Mesothelial cell of epicardium (in vitro differentiated cells): ENCODE data around the gene TAPBPL. TPM values are rescaled to one million over a fixed set of nuclear protein-coding genes. Genes with fewer than 3 reads are reported as not detected.
A peak's percentile ranks its signal among the peaks of the same experiment; 100 is the strongest.
"Not testable (repeated sequence)": the region's sequence is repeated elsewhere in the genome, so short reads cannot be mapped to it uniquely, and the experiment has no call there.

Experiments used
- DNase-seq, 2 experiments: peaks; one replicate each; pipeline ENCODE4 v3.0.0; 2021; ENCODE audit warnings: low spot score in 2 of 2; ENCODE audit not compliant: unreplicated experiment in 2 of 2
- H3K27ac Mint-ChIP-seq: 2 replicates; pipeline ENCODE4 v1.8.0; 2021; ENCODE audit warnings: mixed read lengths
- H3K27me3 Mint-ChIP-seq: 2 replicates; pipeline ENCODE4 v1.8.0; 2021; ENCODE audit warnings: low read depth, mixed read lengths
- H3K36me3 Mint-ChIP-seq: 2 replicates; pipeline ENCODE4 v1.8.0; 2021; ENCODE audit warnings: mixed read lengths
- H3K4me1 Mint-ChIP-seq: 2 replicates; pipeline ENCODE4 v1.8.0; 2021; ENCODE audit warnings: mixed read lengths
- H3K4me3 Mint-ChIP-seq: 2 replicates; pipeline ENCODE4 v1.8.0; 2021; ENCODE audit warnings: mild to moderate bottlenecking, moderate library complexity, mixed read lengths
- H3K9me3 Mint-ChIP-seq: 2 replicates; pipeline ENCODE4 v1.8.0; 2021; ENCODE audit warnings: mixed read lengths
- CTCF ChIP-seq: fragments of 200-600 bp; sonication (generic); IDR thresholded peaks from one replicate; pipeline ENCODE4 v1.5.0; 2021; ENCODE audit warnings: antibody characterized with exemption; ENCODE audit not compliant: unreplicated experiment
- total RNA-seq: library from RNA; stranded (reverse); gene quantifications from 3 replicates; pipeline ENCODE4 v1.2.1, GENCODE V29; 2021

The TAPBPL gene
- total RNA-seq, 1 donor from 2014 or later: 2.6 TPM

DNA sequence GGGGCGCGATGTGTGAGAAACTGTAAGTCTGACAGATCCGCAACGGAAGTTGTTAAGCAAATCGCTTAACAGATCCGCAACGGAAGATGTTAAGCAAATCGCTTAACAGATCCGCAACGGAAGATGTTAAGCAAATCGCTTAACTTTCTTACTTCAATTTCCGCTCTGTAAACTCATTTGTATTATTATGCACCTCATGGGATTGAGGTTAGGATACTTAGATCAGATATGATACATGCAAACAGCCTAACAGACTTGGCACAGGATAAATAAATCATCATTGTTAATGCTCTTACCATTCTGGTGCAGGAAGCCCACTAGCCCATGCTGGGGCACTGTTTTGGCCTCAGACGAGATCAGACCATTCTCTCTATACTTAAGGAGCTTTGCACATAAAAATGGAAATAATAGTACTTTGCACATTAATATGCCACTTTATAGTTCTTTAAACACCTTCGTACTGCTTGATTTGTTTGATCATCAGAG is 42.5 kb downstream of the TAPBPL start:
- H3K27ac Mint-ChIP-seq: peak overlapping the region; percentile 96
- H3K9me3 Mint-ChIP-seq: no peaks in the 10 kb centered on the region
- DNase-seq: no peak
- peaks cover 24% of the 10 kb centered on the region for H3K4me1 Mint-ChIP-seq
- no peak for TF ChIP-seq CTCF
- peak overlapping the region; percentile 90 for H3K4me3 Mint-ChIP-seq
- peaks cover 10% of the 10 kb centered on the region for H3K36me3 Mint-ChIP-seq
- H3K27me3 Mint-ChIP-seq: no peaks in the 10 kb centered on the region

DNA sequence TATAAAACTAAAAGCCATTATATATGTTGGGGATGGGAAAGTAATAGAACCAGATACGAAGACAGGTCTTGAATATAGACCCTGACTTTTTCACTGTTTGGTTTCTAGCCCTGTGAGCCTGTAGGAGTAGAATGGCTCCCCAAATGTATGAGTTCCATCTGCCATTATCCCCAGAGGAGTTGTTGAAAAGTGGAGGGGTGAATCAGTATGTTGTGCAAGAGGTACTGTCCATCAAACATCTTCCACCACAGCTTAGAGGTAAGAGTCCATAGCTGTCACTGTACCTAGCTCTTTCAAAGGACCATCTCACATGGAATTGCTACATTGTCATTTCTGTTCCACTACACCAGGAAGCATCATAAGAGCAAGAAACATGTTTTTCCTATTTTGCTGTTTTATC is 43.1 kb downstream of the TAPBPL start:
- no peaks in the 10 kb centered on the region for H3K27me3 Mint-ChIP-seq
- no peaks in the 10 kb centered on the region for H3K9me3 Mint-ChIP-seq
- H3K4me1 Mint-ChIP-seq: peaks cover 24% of the 10 kb centered on the region
- no peak for TF ChIP-seq CTCF
- H3K36me3 Mint-ChIP-seq: peaks cover 11% of the 10 kb centered on the region
- no peak overlapping the region for H3K27ac Mint-ChIP-seq
- H3K4me3 Mint-ChIP-seq: peak overlapping the region; percentile 90
- DNase-seq: no peak

DNA sequence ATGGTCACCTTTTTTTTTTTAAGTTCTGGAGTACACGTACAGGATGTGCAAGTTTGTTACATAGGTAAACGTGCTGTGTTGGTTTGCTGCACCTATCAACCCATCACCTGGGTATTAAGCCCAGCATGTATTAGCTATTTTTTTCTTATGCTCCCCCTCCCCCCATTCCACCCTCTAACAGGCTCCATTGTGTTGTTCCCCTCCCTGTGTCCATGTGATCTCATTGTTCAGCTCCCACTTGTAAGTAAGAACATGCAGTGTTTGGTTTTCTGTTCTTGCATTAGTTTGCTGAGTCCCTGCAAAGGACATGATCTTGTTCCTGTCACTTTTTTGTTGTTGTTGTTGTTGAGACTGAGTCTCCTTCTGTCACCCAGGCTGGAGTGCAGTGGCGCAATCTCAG is 45.4 kb downstream of the TAPBPL start:
- H3K9me3 Mint-ChIP-seq, DNase-seq, H3K27me3 Mint-ChIP-seq, H3K4me3 Mint-ChIP-seq: not testable (repeated sequence)
- H3K36me3 Mint-ChIP-seq: peaks cover 11% of the 10 kb centered on the region
- H3K27ac Mint-ChIP-seq: peak overlapping the region; percentile 17
- H3K4me1 Mint-ChIP-seq: peaks cover 20% of the 10 kb centered on the region

GRCh38 chr12:6500466-6500865 is 48.6 kb downstream of the TAPBPL start:
- Mint-ChIP-seq H3K27me3 (no peaks in the 10 kb centered on the region), H3K4me1 (peaks cover 1% of the 10 kb centered on the region), H3K9me3 (no peaks in the 10 kb centered on the region), H3K36me3 (peaks cover 20% of the 10 kb centered on the region), H3K27ac (no peak overlapping the region), H3K4me3 (no peak overlapping the region)
- DNase-seq: no peak
- no peak for TF ChIP-seq CTCF

GRCh38 chr12:6507102-6507998 is 55.5 kb downstream of the TAPBPL start:
- Mint-ChIP-seq H3K27ac (peak overlapping the region; percentile 97), H3K4me3 (no peak overlapping the region), H3K9me3 (no peaks in the 10 kb centered on the region), H3K36me3 (peaks cover 40% of the 10 kb centered on the region), H3K27me3 (no peaks in the 10 kb centered on the region), H3K4me1 (peaks cover 18% of the 10 kb centered on the region)
- no peak for DNase-seq
- no peak for TF ChIP-seq CTCF

DNA sequence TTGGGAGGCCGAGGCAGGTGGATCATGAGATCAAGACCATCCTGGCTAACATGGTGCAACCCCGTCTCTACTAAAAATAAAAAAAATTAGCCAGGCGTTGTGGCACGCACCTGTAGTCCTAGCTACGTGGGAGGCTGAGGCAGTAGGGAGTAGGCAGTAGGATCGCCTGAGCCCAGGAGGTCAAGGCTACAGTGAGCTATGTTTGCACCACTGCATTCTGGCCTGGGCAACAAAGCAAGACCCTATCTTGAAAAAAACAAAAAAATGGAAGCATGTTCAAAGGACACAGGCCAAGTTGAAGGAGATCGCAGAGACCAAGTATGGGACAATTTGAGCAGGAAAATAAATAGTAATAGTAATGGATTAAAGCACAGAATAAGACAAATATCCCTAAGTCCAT is 56.2 kb downstream of the TAPBPL start:
- DNase-seq: no peak
- no peak for TF ChIP-seq CTCF
- Mint-ChIP-seq H3K4me3 (no peak overlapping the region), H3K27me3 (no peaks in the 10 kb centered on the region), H3K36me3 (peaks cover 46% of the 10 kb centered on the region), H3K9me3 (no peaks in the 10 kb centered on the region), H3K27ac (peak overlapping the region; percentile 97), H3K4me1 (peaks cover 18% of the 10 kb centered on the region)
